CD14-positive monocyte (primary cell): Measurements from ENCODE around the gene KAZALD1. TPM values are rescaled to one million over a fixed set of nuclear protein-coding genes. Genes with fewer than 3 reads are reported as not detected.

Source experiments
- DNase-seq, 3 donors: peaks; one replicate each; pipeline ENCODE4 v3.0.0-alpha.2; 2011 to 2022
- H2AFZ ChIP-seq: 2 replicates; pipeline ENCODE4 v1.6.0; 2012; ENCODE audit warnings: mild to moderate bottlenecking, low read depth, low read length, inconsistent platforms; ENCODE audit not compliant: insufficient read depth, poor library complexity, severe bottlenecking
- H3K27ac ChIP-seq, 2 donors: 1 replicate in 1 of 2; 2 replicates in 1 of 2; pipeline ENCODE4 v1.5.1; 2012 to 2013; ENCODE audit warnings: low read length in 2 of 2, control low read depth in 1 of 2, inconsistent platforms in 1 of 2, low read depth in 1 of 2, mild to moderate bottlenecking in 1 of 2
- H3K27me3 ChIP-seq, 2 donors: one replicate each; pipeline versions ENCODE4 v1.6.0 to v1.6.1; 2011 to 2013; ENCODE audit warnings: low read length in 2 of 2; ENCODE audit not compliant: control insufficient read depth in 2 of 2, insufficient read depth in 2 of 2
- H3K36me3 ChIP-seq, 2 donors: replicated peaks in 1 of 2; 1 replicate in 1 of 2; 2 replicates in 1 of 2; pipeline versions ENCODE4 v1.5.1 to v1.6.1; 2012 to 2013; ENCODE audit warnings: low read length in 2 of 2, control low read depth in 1 of 2, inconsistent platforms in 1 of 2, mild to moderate bottlenecking in 1 of 2; ENCODE audit not compliant: insufficient read depth in 2 of 2, control insufficient read depth in 1 of 2
- H3K4me1 ChIP-seq, 2 donors: 1 replicate in 1 of 2; 2 replicates in 1 of 2; pipeline versions ENCODE4 v1.5.1 to v1.6.1; 2012 to 2013; ENCODE audit warnings: low read length in 2 of 2, control low read depth in 1 of 2, inconsistent platforms in 1 of 2, mild to moderate bottlenecking in 1 of 2, moderate library complexity in 1 of 2; ENCODE audit not compliant: insufficient read depth in 2 of 2, control insufficient read depth in 1 of 2
- H3K4me2 ChIP-seq: replicated peaks from 2 replicates; pipeline ENCODE3; 2012; ENCODE audit warnings: low read length, moderate library complexity, mild to moderate bottlenecking; ENCODE audit not compliant: poor library complexity, severe bottlenecking; ENCODE audit errors: extremely low read depth
- H3K4me3 ChIP-seq, 3 experiments: fragments of 200-600 bp in 1 of 3; sonication (generic) in 1 of 3; replicated peaks in 1 of 3; 1 replicate in 2 of 3; 2 replicates in 1 of 3; pipeline ENCODE4 v1.5.1; 2011 to 2013; ENCODE audit warnings: low read length in 3 of 3, mild to moderate bottlenecking in 3 of 3, control low read depth in 2 of 3, low read depth in 2 of 3, inconsistent platforms in 1 of 3, moderate library complexity in 1 of 3
- H3K79me2 ChIP-seq: 2 replicates; pipeline ENCODE4 v1.6.0; 2012; ENCODE audit warnings: mild to moderate bottlenecking, control low read depth, inconsistent platforms, low read length, moderate library complexity; ENCODE audit not compliant: insufficient read depth
- H3K9ac ChIP-seq: 2 replicates; pipeline ENCODE4 v1.6.0; 2017; ENCODE audit warnings: low read length, mild to moderate bottlenecking; ENCODE audit not compliant: insufficient read depth, poor library complexity, severe bottlenecking
- H3K9me3 ChIP-seq, 2 donors: replicated peaks in 1 of 2; 1 replicate in 1 of 2; 2 replicates in 1 of 2; pipeline versions ENCODE4 v1.5.1 to v1.6.1; 2012 to 2013; ENCODE audit warnings: low read length in 2 of 2, control low read depth in 1 of 2; ENCODE audit not compliant: control insufficient read depth in 1 of 2, insufficient read depth in 1 of 2
- H4K20me1 ChIP-seq: 2 replicates; pipeline ENCODE4 v1.6.0; 2012; ENCODE audit warnings: mild to moderate bottlenecking, low read length, control low read depth, moderate library complexity; ENCODE audit not compliant: insufficient read depth
- H3K27ac Mint-ChIP-seq, 7 donors: one replicate each; pipeline ENCODE4 v1.8.0; 2020; ENCODE audit warnings: mild to moderate bottlenecking in 7 of 7, mixed read lengths in 7 of 7, moderate library complexity in 6 of 7, inconsistent platforms in 2 of 7
- H3K27me3 Mint-ChIP-seq, 3 donors: one replicate each; pipeline ENCODE4 v1.8.0; 2021 to 2022; ENCODE audit warnings: low read depth in 3 of 3, mild to moderate bottlenecking in 3 of 3, mixed read lengths in 3 of 3, moderate library complexity in 3 of 3, inconsistent platforms in 1 of 3
- H3K36me3 Mint-ChIP-seq, 2 donors: one replicate each; pipeline ENCODE4 v1.8.0; 2020; ENCODE audit warnings: mixed read lengths in 2 of 2, inconsistent platforms in 1 of 2, mild to moderate bottlenecking in 1 of 2
- H3K4me1 Mint-ChIP-seq: one replicate; pipeline ENCODE4 v1.8.0; 2020; ENCODE audit warnings: mild to moderate bottlenecking, mixed read lengths
- H3K4me3 Mint-ChIP-seq, 2 donors: one replicate each; pipeline ENCODE4 v1.8.0; 2020; ENCODE audit warnings: mild to moderate bottlenecking in 2 of 2, mixed read lengths in 2 of 2, moderate library complexity in 1 of 2
- H3K9me3 Mint-ChIP-seq, 7 donors: one replicate each; pipeline ENCODE4 v1.8.0; 2020 to 2022; ENCODE audit warnings: mixed read lengths in 7 of 7, mild to moderate bottlenecking in 6 of 7, moderate library complexity in 6 of 7, inconsistent platforms in 2 of 7
- CTCF ChIP-seq: fragments of 200-600 bp; IDR thresholded peaks from one replicate; pipeline ENCODE4 v1.8.0; 2022; ENCODE audit warnings: antibody characterized with exemption, mild to moderate bottlenecking
- WGBS: methylation state at CpG from one replicate; pipeline ENCODE4 v1.1.5; 2013; ENCODE audit warnings: missing lambda C conversion rate; ENCODE audit not compliant: insufficient coverage; 5-methylcytosine and 5-hydroxymethylcytosine counted together
- intact Hi-C, 2 donors: fragments of 100-400 bp; cut with micrococcal nuclease; formaldehyde crosslinking; loops; one replicate each; pipeline versions ENCODE4 v1.15.0 to v1.15.1; 2023
- polyA plus RNA-seq, 3 donors: library from polyadenylated mRNA; depleted of rRNA in 1 of 3; unstranded in 2 of 3; stranded (reverse) in 1 of 3; fragments of 300-500 nt in 2 of 3; fragments of >200 nt in 1 of 3; fragmentation: Illumina TruSeq in 2 of 3; gene quantifications; 1 replicate in 2 of 3; 2 replicates in 1 of 3; pipeline ENCODE4 v1.2.3, GENCODE V29; 2012 to 2021

KAZALD1 gene
- polyA plus RNA-seq, 3 donors = 0.15 to 6.6 (median 0.53) TPM

- Mint-ChIP-seq H3K9me3 (peaks cover 0 to 12% (median under 1%) of the 10 kb centered on the region in 7 donors), H3K36me3 (peaks cover 6 to 27% of the 10 kb centered on the region in 2 donors), H3K27me3 (peaks cover 47 to 53% (median 52%) of the 10 kb centered on the region in 3 donors), H3K27ac (peak overlapping the region in 5 of 7 donors; percentile 42 to 75 (median 54)), H3K4me1 (peaks cover 71% of the 10 kb centered on the region), H3K4me3 (peak overlapping the region; percentile 84 to 92)
- peaks cover 10 to 51% of the 10 kb centered on the region in 2 donors for H3K27me3 ChIP-seq
- intact Hi-C loops = loop anchor here in 1 of 2 donors (1.0 kb wide), 1 partner anchor 7 kb away; no protein-coding TSS in a partner anchor
- H3K79me2 ChIP-seq = no peaks in the 10 kb centered on the region
- no peak overlapping the region for H3K27ac ChIP-seq
- H3K4me1 ChIP-seq = peaks cover 65 to 80% of the 10 kb centered on the region in 2 donors
- H3K4me3 ChIP-seq = peak overlapping the region; percentile 37 to 81 (median 61)
- no peak for TF ChIP-seq CTCF
- under 1% methylated on average over 34 of the region's 43 CpGs for WGBS
- H4K20me1 ChIP-seq = no peaks in the 10 kb centered on the region
- DNase-seq = peak; percentile 75 to 85 (median 78)
- H2AFZ ChIP-seq = peak overlapping the region; percentile 85
- no peaks in the 10 kb centered on the region for H3K36me3 ChIP-seq
- H3K4me2 ChIP-seq = peak overlapping the region; percentile 88
- peak overlapping the region; percentile 44 for H3K9ac ChIP-seq
- H3K9me3 ChIP-seq = no peaks in the 10 kb centered on the region
Measured at GRCh38 chr10:101067356-101068083, 5.7 kb downstream of the KAZALD1 start.

DNA sequence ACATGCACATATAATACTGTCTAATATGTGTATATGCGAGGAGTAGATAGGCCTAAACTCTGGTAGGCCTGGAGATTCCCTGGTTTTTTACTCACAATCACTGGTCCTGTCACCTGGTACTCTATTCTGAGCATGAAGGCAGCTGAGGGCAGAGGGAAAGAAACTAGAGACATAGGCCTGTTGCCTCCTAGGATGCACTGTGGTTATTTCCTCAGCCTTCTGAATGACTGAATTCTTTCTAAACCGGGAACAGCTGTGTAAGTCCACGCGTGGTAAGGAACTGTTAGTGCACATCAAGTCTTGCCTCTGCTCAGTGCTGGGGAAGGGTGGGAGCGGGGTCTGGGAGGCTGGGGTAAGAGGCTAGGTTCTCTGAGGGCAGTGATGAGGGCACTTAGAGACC is 7.7 kb downstream of the KAZALD1 start:
- intact Hi-C loops = no loop called here
- H3K27ac Mint-ChIP-seq = peak overlapping the region in 2 of 7 donors; percentile 30 to 48
- DNase-seq = no peak

More for the DNA sequence above, 7.7 kb downstream of the KAZALD1 start:
- WGBS = 100% methylated on average over 3 of the region's 5 CpGs
- H3K27me3 ChIP-seq = peaks cover 9 to 38% of the 10 kb centered on the region in 2 donors
- H3K9ac ChIP-seq = no peak overlapping the region
- H3K4me3 ChIP-seq = no peak overlapping the region
- H3K27ac ChIP-seq = no peak overlapping the region
- H3K4me2 ChIP-seq = no peak overlapping the region
- peaks cover 66% of the 10 kb centered on the region for H3K4me1 Mint-ChIP-seq
- H3K4me3 Mint-ChIP-seq = no peak overlapping the region
- H3K36me3 Mint-ChIP-seq = peaks cover 11 to 22% of the 10 kb centered on the region in 2 donors
- H3K9me3 ChIP-seq = no peaks in the 10 kb centered on the region
- no peaks in the 10 kb centered on the region for H3K79me2 ChIP-seq
- peaks cover 60 to 72% of the 10 kb centered on the region in 2 donors for H3K4me1 ChIP-seq
- peaks cover 41 to 46% (median 43%) of the 10 kb centered on the region in 3 donors for H3K27me3 Mint-ChIP-seq
- no peak for TF ChIP-seq CTCF
- H3K9me3 Mint-ChIP-seq = peaks cover 0 to 17% (median 0%) of the 10 kb centered on the region in 7 donors
- H2AFZ ChIP-seq = no peak overlapping the region
- no peaks in the 10 kb centered on the region for H3K36me3 ChIP-seq
- no peaks in the 10 kb centered on the region for H4K20me1 ChIP-seq
